Measurements from ENCODE around the gene PUM2.

DNA sequence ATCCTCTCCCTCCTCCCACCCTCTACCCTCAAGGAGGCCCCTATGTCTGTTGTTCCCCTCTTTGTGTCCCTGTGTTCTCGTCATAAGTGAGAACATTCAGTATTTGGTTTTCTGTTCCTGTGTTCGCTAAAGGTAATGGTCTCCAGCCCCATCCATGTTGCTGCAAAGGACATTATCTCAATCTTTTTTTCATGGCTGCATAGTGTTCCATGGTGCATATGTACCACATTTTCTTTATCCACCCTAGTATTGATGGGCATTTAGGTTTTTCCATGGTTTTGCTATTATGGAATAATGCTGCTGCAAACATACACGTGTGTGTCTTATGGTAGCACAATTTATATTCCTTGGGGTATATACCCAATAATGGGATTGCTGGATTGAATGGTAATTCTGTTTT lies 33.0 kb downstream of the PUM2 start:
- TF ChIP-seq CREB1 (IDR thresholded peaks at IDR 0.05; ENCODE audit: low read depth) (no peak), RAD21 (IDR thresholded peaks at IDR 0.05; ENCODE audit: low read depth) (no peak), TCF12 (IDR thresholded peaks at IDR 0.05; ENCODE audit: low read depth) (no peak)
- TF ChIP-seq, protein P1, sequence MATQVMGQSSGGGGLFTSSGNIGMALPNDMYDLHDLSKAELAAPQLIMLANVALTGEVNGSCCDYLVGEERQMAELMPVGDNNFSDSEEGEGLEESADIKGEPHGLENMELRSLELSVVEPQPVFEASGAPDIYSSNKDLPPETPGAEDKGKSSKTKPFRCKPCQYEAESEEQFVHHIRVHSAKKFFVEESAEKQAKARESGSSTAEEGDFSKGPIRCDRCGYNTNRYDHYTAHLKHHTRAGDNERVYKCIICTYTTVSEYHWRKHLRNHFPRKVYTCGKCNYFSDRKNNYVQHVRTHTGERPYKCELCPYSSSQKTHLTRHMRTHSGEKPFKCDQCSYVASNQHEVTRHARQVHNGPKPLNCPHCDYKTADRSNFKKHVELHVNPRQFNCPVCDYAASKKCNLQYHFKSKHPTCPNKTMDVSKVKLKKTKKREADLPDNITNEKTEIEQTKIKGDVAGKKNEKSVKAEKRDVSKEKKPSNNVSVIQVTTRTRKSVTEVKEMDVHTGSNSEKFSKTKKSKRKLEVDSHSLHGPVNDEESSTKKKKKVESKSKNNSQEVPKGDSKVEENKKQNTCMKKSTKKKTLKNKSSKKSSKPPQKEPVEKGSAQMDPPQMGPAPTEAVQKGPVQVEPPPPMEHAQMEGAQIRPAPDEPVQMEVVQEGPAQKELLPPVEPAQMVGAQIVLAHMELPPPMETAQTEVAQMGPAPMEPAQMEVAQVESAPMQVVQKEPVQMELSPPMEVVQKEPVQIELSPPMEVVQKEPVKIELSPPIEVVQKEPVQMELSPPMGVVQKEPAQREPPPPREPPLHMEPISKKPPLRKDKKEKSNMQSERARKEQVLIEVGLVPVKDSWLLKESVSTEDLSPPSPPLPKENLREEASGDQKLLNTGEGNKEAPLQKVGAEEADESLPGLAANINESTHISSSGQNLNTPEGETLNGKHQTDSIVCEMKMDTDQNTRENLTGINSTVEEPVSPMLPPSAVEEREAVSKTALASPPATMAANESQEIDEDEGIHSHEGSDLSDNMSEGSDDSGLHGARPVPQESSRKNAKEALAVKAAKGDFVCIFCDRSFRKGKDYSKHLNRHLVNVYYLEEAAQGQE (IDR thresholded peaks at IDR 0.05; ENCODE audit: low read depth): no peak
